SU-DHL-6 (cell line): ENCODE results near the gene JKAMP.

Experiments
- H2AFZ ChIP-seq: fragments of 200-600 bp; sonication (generic); 2 replicates; pipeline ENCODE4 v1.6.1; 2014; ENCODE audit warnings: low read depth, mild to moderate bottlenecking, moderate library complexity, mixed read lengths, antibody characterized with exemption, low read length; ENCODE audit not compliant: severe bottlenecking
- H3F3A ChIP-seq: fragments of 200-600 bp; shearing (Covaris generic); 2 replicates; pipeline ENCODE4 v1.6.0; 2016; ENCODE audit warnings: antibody characterized with exemption, mild to moderate bottlenecking; ENCODE audit not compliant: insufficient read depth
- H3K27ac ChIP-seq: fragments of 200-600 bp; sonication (generic); 2 replicates; pipeline ENCODE4 v1.5.1; 2016; ENCODE audit warnings: low read depth, mild to moderate bottlenecking, low read length, moderate library complexity, mixed read lengths
- H3K27me3 ChIP-seq: fragments of 200-600 bp; sonication (generic), shearing (Covaris generic); 2 replicates; pipeline ENCODE4 v1.6.0; 2014; ENCODE audit warnings: mild to moderate bottlenecking, low read length
- H3K36me3 ChIP-seq: fragments of 200-600 bp; sonication (generic); 2 replicates; pipeline ENCODE4 v1.6.1; 2014; ENCODE audit warnings: mild to moderate bottlenecking, low read length, mixed read lengths
- H3K4me2 ChIP-seq: fragments of 300-600, 200-600 bp; shearing (Covaris generic), sonication (generic); 2 replicates; pipeline ENCODE4 v1.6.0; 2014; ENCODE audit warnings: low read length, low read depth, mild to moderate bottlenecking; ENCODE audit not compliant: poor library complexity, severe bottlenecking
- H3K4me3 ChIP-seq: fragments of 200-600 bp; sonication (generic); 2 replicates; pipeline ENCODE4 v1.5.1; 2014; ENCODE audit warnings: antibody characterized with exemption, low read length, mild to moderate bottlenecking, mixed read lengths; ENCODE audit not compliant: insufficient read depth, poor library complexity, severe bottlenecking
- H3K79me2 ChIP-seq: fragments of 200-600 bp; sonication (generic); 2 replicates; pipeline ENCODE4 v1.6.1; 2014; ENCODE audit warnings: mild to moderate bottlenecking, low read length, moderate library complexity; ENCODE audit not compliant: insufficient read depth
- H3K9ac ChIP-seq: fragments of 200-600 bp; sonication (generic); 2 replicates; pipeline ENCODE4 v1.7.0; 2014; ENCODE audit warnings: mild to moderate bottlenecking, low read length
- H3K9me2 ChIP-seq: fragments of 200-600 bp; sonication (generic); replicated peaks from 2 replicates; pipeline ENCODE4 v1.6.1; 2014; ENCODE audit warnings: low read length; ENCODE audit not compliant: insufficient read depth
- H3K9me3 ChIP-seq: fragments of 200-600 bp; sonication (generic); 2 replicates; pipeline ENCODE4 v1.6.1; 2014; ENCODE audit warnings: low read length, mixed read lengths; ENCODE audit not compliant: insufficient read depth
- H4K20me1 ChIP-seq: fragments of 200-600 bp; sonication (generic); 2 replicates; pipeline ENCODE4 v1.6.1; 2014; ENCODE audit warnings: low read depth, mild to moderate bottlenecking, antibody characterized with exemption, low read length, moderate library complexity, mixed read lengths
- CTCF ChIP-seq: fragments of 200-600 bp; sonication (generic); IDR thresholded peaks from one replicate; pipeline ENCODE4 v1.5.1; 2017; ENCODE audit warnings: antibody characterized with exemption, mild to moderate bottlenecking, low read length, moderate library complexity; ENCODE audit not compliant: insufficient read depth, poor library complexity, severe bottlenecking
- EZH2phosphoT487 ChIP-seq: fragments of 200-600 bp; sonication (generic), shearing (Covaris generic); conservative IDR thresholded peaks from 2 replicates; pipeline ENCODE4 v1.6.1; 2018; ENCODE audit warnings: mild to moderate bottlenecking, antibody characterized with exemption, low read length, moderate library complexity, mixed read lengths

The JKAMP gene

GRCh38 chr14:59458486-59458885 is 25.8 kb upstream of the JKAMP start:
- no peak overlapping the region for H3K27ac ChIP-seq
- H2AFZ ChIP-seq: no peak overlapping the region
- no peak overlapping the region for H3K9ac ChIP-seq
- H4K20me1 ChIP-seq: no peaks in the 10 kb centered on the region
- no peaks in the 10 kb centered on the region; the same call in 1 of the 2 replicates for H3F3A ChIP-seq
- no peak for TF ChIP-seq EZH2phosphoT487
- TF ChIP-seq CTCF: no peak
- no peak overlapping the region for H3K4me3 ChIP-seq
- H3K9me2 ChIP-seq: no peaks in the 10 kb centered on the region
- no peak overlapping the region for H3K4me2 ChIP-seq
- no peaks in the 10 kb centered on the region for H3K79me2 ChIP-seq
- H3K27me3 ChIP-seq: no peaks in the 10 kb centered on the region
- no peaks in the 10 kb centered on the region for H3K9me3 ChIP-seq
- H3K36me3 ChIP-seq: peaks cover 5% of the 10 kb centered on the region; the same call in 1 of the 2 replicates

DNA sequence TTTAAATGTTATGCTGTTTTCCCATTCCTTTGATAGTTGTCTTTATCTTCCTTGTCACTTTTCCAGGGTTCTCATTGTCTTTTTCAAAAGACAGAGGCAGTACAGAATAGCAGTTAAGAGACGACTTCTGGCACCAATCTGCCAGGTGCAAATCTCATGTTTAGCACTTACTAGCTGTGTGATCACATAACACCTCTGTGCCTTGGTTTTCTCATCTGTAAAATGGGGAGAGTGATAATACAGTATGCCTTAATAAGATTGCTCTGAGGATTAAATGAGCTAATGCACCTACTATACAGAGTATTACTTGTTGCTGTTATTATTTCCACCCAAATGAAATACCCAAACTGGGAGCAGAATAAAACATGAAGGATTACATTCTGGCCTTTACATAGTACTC is 23.9 kb upstream of the JKAMP start:
- no peak overlapping the region for H3K4me3 ChIP-seq
- no peaks in the 10 kb centered on the region for H4K20me1 ChIP-seq
- H3K9me2 ChIP-seq: no peaks in the 10 kb centered on the region
- no peaks in the 10 kb centered on the region for H3K27me3 ChIP-seq
- H3K9ac ChIP-seq: no peak overlapping the region
- TF ChIP-seq CTCF (no peak), EZH2phosphoT487 (no peak)
- H3K27ac ChIP-seq: no peak overlapping the region
- no peak overlapping the region for H2AFZ ChIP-seq
- H3K4me2 ChIP-seq: no peak overlapping the region
- H3K9me3 ChIP-seq: no peaks in the 10 kb centered on the region
- H3K36me3 ChIP-seq: peaks cover 5% of the 10 kb centered on the region; the same call in 1 of the 2 replicates
- no peaks in the 10 kb centered on the region for H3K79me2 ChIP-seq
- H3F3A ChIP-seq: peaks cover under 1% of the 10 kb centered on the region; the same call in 1 of the 2 replicates

DNA sequence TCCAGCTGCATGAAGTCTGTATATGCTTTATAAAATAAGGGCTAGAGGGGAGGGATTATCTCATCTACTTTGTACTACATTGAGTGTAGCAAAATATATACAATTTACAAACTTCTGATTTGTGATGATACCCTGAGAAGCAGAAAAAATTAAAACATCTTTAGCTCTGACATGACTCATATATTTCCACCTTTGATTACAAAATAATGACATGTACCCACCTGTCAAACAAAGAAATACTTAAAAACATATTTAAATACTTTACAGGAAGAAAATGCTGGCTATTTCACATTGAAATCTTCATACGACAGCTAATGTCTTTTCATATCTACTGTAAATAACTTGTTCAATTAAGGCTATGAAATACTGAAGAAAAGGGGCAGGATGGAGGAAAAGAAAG is 22.4 kb upstream of the JKAMP start:
- Histone ChIP-seq H4K20me1 (no peaks in the 10 kb centered on the region), H3K4me2 (no peak overlapping the region), H3K4me3 (no peak overlapping the region), H3K9ac (no peak overlapping the region), H2AFZ (no peak overlapping the region), H3K36me3 (peaks cover 5% of the 10 kb centered on the region; the same call in 1 of the 2 replicates), H3K9me3 (no peaks in the 10 kb centered on the region), H3F3A (peaks cover 16% of the 10 kb centered on the region), H3K9me2 (no peaks in the 10 kb centered on the region), H3K27ac (no peak overlapping the region), H3K79me2 (no peaks in the 10 kb centered on the region), H3K27me3 (no peaks in the 10 kb centered on the region)
- TF ChIP-seq EZH2phosphoT487 (no peak), CTCF (no peak)
